HG02571 (cell line): ENCODE results near the gene SYT8.

ENCODE experiments used
- ATAC-seq: cut with Tn5 transposase; IDR thresholded peaks from one replicate; pipeline ENCODE4 v1.9.1; 2021; ENCODE audit warnings: mild to moderate bottlenecking, moderate library complexity; ENCODE audit not compliant: unreplicated experiment

Gene SYT8

GRCh38 chr11:1844221-1845094 is 9.7 kb downstream of the SYT8 start:
- no peak for ATAC-seq

GRCh38 chr11:1845095-1845429 is 10.3 kb downstream of the SYT8 start:
- no peak for ATAC-seq

- no peak for ATAC-seq
These were observed 11.0 kb downstream of the SYT8 start for GRCh38 chr11:1845561-1846452.

- no peak for ATAC-seq
These were observed 11.7 kb downstream of the SYT8 start for GRCh38 chr11:1846453-1846932.

GRCh38 chr11:1847006-1847735 is 12.4 kb downstream of the SYT8 start:
- no peak for ATAC-seq

- ATAC-seq, result no peak
These were observed 13.3 kb downstream of the SYT8 start for GRCh38 chr11:1847926-1848639.

- no peak for ATAC-seq
These were observed 14.0 kb downstream of the SYT8 start for GRCh38 chr11:1848640-1849430.

DNA sequence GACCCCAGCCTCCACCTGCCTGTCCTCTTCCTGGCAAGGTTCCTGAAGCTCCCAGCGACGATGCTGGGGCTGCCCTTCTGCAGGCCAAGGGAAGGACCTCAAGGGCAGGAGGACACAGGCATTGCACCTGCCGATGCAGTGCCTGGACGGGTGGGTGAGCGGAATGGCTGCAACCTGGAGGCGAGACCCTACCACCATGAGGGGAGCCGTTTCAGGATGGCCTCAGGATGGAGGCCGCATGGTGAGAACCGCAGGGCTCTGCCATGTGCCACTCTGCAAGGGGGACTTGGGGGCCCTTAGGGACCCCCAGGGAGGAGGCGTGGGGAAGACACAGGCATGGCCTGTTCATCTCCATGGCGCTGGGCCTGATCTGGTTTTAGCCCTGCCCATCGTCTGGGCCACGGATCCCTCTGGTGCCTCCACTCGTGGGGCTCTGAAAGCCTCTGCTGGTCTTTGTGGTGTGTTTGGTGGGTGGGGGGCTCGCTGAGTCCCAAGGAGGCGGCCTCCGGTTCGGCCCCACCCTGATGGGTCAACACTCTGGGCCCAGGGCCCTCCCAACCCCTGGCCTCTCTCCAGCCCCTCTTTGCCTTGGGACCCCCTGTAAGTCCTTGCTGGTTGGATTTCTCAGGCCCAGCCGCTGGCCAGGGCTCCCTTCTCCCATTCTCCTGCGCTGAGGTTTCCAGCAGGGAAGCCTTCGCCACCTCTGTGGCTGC is 16.8 kb downstream of the SYT8 start:
- ATAC-seq, result no peak

DNA sequence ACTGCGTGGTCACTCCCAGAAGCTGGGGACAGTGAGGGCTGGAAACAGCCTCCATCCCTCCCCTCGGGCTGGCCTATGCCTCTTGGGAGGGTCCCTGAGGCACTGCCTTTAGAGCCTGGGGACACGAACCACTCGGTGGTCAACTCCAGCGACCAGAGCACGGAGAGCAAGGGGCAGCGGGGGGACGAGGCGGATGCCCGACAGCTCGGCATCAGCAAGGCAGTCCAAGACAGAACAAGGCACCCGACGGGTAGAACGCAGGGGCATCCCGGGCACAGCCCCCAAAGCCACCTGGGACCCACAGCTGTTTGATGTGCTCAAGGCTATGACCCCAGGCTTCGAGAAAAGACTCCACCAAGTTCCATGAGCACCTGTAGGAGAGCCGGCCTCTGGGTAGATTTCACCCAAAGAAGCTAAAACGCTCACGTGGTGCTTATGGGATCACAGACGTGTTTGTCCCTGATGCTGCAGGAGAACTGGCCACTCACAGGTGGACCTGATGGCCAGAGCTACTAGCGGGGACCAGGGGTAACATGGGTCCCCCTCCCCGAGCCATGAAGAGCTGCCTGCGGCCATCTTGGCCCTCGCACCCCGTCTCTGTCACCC is 17.6 kb downstream of the SYT8 start:
- ATAC-seq, result no peak

DNA sequence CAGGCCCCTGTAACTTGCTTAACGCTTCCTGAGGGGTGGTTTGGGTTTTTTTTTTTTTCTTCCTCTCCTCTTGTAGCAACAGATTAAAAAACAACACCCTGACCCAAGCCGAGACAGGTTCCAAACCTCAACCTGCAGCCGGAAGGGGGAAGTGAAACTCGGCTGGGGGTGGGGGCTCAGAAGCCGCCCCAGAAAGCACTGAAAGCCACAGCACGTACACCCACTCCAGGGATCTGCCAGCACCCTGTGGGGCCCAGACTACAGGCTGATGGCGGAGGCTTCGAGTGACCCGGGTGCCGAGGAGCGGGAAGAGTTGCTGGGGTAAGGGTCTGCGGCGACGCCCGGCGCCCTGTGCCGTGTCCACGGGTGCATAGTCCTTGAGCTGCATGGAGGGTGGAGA is 18.1 kb downstream of the SYT8 start, which contains the start of gene LSP1:
Gene LSP1 (plus strand): TSS at position 208 of the 400 bp plus-strand sequence. CDS start 61 bp downstream, at position 269.
- peak; percentile 41 for ATAC-seq

DNA sequence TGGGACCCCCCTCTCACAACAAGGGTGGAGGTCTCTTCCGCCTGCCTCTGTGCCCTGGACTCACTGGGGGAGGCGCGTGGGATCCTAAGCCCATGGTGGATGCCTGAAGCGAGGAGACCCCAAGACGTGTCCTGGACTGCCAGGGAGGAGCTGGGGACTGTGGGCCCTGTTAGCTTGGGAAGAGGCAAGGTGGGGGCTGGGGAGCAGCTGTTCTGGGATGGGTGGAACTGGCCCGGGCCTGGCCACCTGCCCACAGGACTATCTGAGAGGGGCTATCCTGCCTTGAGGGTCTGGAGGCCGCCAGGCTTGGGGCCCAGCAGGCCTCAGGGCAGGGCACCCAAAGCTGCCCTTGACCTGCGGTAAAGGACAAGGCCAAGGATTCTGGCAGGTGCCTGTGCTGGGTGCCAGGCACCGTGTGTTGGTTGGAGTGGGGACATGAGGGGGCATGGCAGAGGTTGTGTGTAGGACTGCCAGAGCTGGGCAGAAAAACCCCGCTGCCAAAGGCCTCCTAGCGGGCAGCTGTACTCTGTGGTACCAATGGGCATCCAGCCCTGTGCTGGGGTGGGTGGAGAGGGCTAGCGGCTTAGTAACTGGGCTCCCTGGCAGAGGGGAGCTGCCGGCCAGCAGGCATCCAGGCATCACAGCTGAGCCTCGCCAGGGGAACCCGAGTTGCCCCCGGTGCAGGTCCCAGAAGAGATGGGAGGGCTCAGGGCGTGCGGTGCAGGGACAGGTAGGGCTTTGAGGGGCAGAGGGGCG is 18.8 kb downstream of the SYT8 start:
- no peak for ATAC-seq

GRCh38 chr11:1854132-1854948 is 19.6 kb downstream of the SYT8 start:
- peak; percentile 31 for ATAC-seq

DNA sequence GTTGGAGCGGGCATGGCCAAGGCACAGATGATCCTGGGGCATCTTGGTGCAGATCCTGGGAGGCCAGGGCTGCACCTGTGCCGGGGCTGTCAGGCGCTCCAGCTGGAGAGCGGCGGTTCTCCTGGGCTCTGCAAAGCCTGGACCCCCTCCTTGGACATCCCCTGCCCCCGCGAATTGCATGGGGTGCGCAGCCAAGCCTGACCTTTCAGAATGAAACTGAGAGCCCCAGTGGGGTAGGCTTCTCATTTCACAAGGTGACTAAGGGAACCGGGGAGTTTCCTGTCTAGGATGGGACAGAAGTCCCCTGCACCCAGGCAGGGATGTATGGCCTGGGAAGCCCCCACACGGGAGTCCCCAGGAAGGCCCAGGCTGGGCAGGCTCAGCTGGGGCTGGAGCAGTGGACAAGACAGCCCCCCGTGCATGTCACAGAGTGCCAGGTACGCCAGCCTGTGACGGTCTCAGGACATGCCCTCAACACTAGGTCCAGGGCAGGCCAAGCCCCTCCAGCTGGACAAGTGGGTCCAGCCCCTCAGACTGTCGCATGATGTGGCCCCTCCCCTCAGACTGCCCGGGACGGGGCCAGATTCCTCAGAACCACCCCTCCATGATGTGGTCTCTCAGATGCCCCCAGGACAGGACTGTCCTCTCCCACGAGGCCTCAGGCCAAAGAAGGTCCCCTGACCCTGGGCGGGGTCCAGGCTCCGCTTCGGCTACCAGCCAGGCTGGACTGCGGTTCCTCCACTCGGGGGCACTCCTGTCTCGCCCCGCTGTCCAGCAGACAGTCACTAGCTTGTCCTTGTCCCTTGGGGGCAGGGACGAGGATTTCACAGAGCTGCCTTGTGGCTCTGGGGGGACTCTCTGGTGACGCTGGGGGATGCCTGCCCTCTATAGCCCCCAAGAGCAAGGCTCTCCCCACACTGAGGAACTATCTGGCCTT is 20.4 kb downstream of the SYT8 start:
- peak; percentile 27 for ATAC-seq

DNA sequence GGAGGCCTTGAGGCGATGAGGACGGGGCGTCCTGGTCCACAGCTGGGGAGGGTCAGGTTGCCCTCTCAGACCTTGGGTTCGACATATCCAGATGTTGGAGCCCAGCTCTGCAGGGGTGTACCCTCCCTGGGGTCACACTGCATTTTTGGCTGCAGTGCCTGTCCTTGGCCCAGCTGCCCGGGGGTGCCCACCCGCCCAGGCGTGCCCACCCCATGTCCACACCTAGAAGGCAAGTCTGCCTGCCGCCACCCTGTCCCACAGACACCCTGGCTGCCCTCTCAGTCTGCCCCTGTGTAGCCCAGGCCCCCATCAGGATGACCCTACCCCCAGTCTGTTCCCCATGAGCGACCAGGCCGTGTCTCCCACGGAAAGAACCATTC is 21.1 kb downstream of the SYT8 start:
- no peak for ATAC-seq

DNA sequence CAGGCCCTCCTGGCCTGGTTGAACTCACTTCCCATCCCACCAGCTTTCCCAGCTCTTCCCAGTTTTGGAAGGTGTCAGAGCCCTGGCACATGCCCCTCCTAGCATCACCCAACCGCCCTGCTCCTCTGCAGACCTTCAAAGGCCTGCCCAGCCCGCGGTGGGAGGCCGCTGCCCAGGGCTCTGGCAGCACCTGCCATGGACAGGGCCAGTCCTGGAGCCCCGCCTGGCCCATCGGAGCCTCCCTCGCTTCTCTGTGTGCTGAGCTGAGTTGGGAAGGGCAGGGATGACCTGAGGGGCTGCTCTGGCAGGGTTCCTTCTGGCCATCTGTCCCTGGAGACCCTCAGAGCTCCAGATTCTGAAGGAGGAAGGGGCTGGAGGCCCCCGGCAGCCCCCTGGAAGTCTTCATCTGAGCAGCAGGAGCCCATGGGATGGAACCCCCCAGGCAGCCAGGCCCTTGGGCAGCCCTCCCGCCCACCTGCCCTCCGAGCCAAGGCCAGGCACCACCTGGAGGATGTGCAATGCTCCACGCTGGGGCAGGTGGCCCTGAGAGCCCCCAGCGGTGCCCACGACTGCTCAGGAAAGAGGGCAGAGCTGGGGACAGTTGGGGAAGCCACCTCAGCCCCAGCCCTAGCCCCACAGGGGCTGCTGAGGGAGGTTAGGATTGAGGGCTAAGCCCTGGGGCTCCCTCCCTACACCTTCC is 21.7 kb downstream of the SYT8 start:
- no peak for ATAC-seq
